ENCODE results near the gene PDE4D.

The PDE4D gene

GRCh38 chr5:59648949-59649921, 244.3 kb downstream of the PDE4D start:
- DNase-seq = no peak

GRCh38 chr5:59648038-59648831, 245.3 kb downstream of the PDE4D start:
- DNase-seq = no peak

- no peak for DNase-seq
Observed at GRCh38 chr5:59645380-59645779, 248.1 kb downstream of the PDE4D start.

- no peak for DNase-seq
Observed at GRCh38 chr5:59640411-59640810, 253.1 kb downstream of the PDE4D start.

- DNase-seq = no peak
Observed at GRCh38 chr5:59637884-59638580, 255.5 kb downstream of the PDE4D start.

GRCh38 chr5:59629561-59629960, 264.0 kb downstream of the PDE4D start:
- DNase-seq = no peak

- no peak for DNase-seq
Observed at GRCh38 chr5:59628062-59628828, 265.3 kb downstream of the PDE4D start.

- DNase-seq = no peak
Observed at GRCh38 chr5:59624898-59625297, 268.6 kb downstream of the PDE4D start.

- no peak for DNase-seq
Observed at GRCh38 chr5:59622848-59623247, 270.7 kb downstream of the PDE4D start.

GRCh38 chr5:59621477-59621876, 272.0 kb downstream of the PDE4D start:
- no peak for DNase-seq

- no peak for DNase-seq
Observed at GRCh38 chr5:59620535-59621212, 272.9 kb downstream of the PDE4D start.

- no peak for DNase-seq
Observed at GRCh38 chr5:59618644-59619043, 274.9 kb downstream of the PDE4D start.

- DNase-seq = no peak
Observed at GRCh38 chr5:59617186-59617771, 276.2 kb downstream of the PDE4D start.

GRCh38 chr5:59616413-59616812, 277.1 kb downstream of the PDE4D start:
- no peak for DNase-seq

GRCh38 chr5:59615272-59615671, 278.3 kb downstream of the PDE4D start:
- DNase-seq = no peak

GRCh38 chr5:59609501-59610265, 283.8 kb downstream of the PDE4D start:
- DNase-seq = no peak

- no peak for DNase-seq
Observed at GRCh38 chr5:59608745-59609144, 284.8 kb downstream of the PDE4D start.

- no peak for DNase-seq
Observed at GRCh38 chr5:59607138-59607765, 286.3 kb downstream of the PDE4D start.

GRCh38 chr5:59605915-59606314, 287.6 kb downstream of the PDE4D start:
- no peak for DNase-seq

- no peak for DNase-seq
Observed at GRCh38 chr5:59604111-59604510, 289.4 kb downstream of the PDE4D start.
